Ammon's horn (tissue), 1 donor: ENCODE data around the gene KICS2.
"Not testable (repeated sequence)": the region's sequence is repeated elsewhere in the genome, so short reads cannot be mapped to it uniquely, and the experiment has no call there.

Source experiments
- DNase-seq: peaks from one replicate; pipeline ENCODE4 v3.0.0-alpha.2; 2016; ENCODE audit warnings: low spot score

KICS2 gene

GRCh38 chr12:64222009-64222765 lies at the start of gene KICS2:
Gene KICS2 (minus strand): TSS chr12:64222296. CDS start chr12:64222237, 59 bp downstream.
- peak; percentile 96 for DNase-seq

DNA sequence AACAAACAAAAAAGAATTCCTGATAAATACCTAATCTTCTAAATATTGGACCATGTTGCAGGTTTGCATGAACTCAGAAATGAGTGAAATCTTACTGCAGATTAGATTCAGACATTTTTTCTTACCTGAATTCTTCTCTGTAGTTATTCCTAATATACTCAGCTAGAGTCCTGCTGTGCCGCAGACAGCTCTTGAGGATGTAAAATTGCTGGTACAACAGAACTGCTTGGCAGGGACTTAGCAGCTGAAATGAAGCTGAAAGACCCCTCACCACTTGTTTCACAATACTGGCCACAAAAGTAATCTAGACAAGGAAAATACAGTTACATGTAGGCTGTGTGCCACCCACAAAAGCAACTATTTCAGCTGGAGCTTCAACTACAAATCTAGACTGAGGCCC lies 48.3 kb upstream of the KICS2 start:
- no peak for DNase-seq

- no peak for DNase-seq
These were observed 47.1 kb upstream of the KICS2 start for GRCh38 chr12:64269161-64269560.

- DNase-seq = no peak
These were observed 46.3 kb upstream of the KICS2 start for GRCh38 chr12:64268409-64268808.

DNA sequence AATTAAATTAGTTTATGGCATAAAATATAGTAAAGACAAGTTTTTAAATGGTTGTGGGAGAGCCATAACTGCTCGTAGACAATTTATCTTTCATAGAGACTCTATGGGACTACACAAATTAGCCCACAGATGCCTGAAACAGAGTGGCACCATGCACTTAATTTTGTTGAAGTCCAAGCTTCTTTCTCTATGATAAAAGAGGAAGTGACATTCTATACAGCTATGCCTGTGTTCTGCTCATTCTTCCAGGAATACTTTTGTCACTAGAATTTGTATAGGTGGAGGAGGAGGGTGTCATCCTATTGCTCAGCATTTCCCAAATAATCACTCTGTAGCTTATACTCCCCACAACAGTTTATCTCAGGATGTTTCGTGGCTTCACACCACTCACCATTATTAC lies 43.7 kb upstream of the KICS2 start:
- DNase-seq = no peak

- no peak for DNase-seq
These were observed 39.7 kb upstream of the KICS2 start for GRCh38 chr12:64261813-64262212.

DNA sequence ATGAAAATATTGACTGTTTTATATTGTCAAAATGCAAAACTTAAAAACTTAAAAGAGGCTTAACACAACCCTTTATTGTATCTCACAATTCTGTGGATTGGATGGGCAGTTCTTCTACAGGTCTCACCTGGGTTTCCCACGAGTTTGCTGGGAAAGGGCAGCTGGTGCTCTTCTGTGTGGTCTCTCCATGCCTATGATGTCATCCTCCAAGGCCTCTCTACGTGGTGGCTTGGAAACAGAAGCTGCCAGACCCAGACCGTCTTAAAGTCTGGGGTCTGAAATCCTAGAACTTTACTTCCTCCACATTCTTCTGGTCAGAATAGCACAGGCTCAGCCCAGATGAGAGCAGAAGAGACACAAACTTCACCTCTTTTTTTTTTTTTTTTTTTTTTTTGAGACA lies 36.5 kb upstream of the KICS2 start:
- DNase-seq = no peak

GRCh38 chr12:64256166-64256800 lies 34.2 kb upstream of the KICS2 start:
- DNase-seq = peak; percentile 85

DNA sequence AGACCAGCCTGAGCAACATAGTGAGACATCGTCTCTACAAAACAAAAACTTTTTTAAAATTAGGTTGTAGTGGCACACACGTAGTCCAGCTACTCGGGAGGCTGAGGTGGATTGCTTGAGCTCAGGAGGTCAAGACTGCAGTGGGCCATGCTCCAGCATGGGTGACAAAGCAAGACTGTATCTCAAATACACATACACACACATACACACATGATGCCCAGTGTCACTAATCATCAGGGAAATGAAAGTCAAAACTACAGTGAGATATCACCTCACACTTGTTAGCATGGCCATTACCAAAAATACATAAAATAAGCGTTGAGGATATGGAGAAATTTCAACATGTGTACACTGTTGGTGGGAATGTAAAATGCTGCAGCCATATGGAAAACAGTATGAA lies 33.2 kb upstream of the KICS2 start:
- DNase-seq = no peak

GRCh38 chr12:64253356-64253755 lies 31.3 kb upstream of the KICS2 start:
- DNase-seq = no peak

- DNase-seq = no peak
These were observed 30.6 kb upstream of the KICS2 start for GRCh38 chr12:64252681-64253080.

GRCh38 chr12:64243809-64244208 lies 21.7 kb upstream of the KICS2 start:
- DNase-seq = no peak

- DNase-seq = no peak
These were observed 18.7 kb upstream of the KICS2 start for GRCh38 chr12:64240781-64241180.

- no peak for DNase-seq
These were observed 15.3 kb upstream of the KICS2 start for GRCh38 chr12:64237382-64237781.

- no peak for DNase-seq
These were observed 14.5 kb upstream of the KICS2 start for GRCh38 chr12:64236549-64236948.

DNA sequence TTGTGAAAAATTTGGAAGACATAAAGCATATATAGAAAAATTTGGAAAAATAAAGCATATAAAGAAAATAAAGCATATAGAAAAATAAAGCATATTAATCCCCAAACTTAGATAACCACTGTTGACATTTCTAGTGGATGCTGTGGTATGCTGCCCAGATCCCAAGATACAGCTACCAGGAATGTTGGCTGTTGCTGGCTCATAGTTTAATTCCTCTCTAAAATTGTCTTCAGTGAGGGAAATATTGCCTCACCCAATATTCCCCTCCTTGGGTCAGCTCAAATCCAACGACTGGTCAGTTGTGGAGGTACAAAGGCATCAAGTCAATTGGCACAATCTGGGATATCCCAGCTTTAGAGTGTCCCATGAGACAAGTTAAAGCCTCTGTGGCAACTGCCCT lies 10.1 kb upstream of the KICS2 start:
- no peak for DNase-seq

- peak; percentile 83 for DNase-seq
These were observed 7.7 kb upstream of the KICS2 start for GRCh38 chr12:64229796-64230195.

DNA sequence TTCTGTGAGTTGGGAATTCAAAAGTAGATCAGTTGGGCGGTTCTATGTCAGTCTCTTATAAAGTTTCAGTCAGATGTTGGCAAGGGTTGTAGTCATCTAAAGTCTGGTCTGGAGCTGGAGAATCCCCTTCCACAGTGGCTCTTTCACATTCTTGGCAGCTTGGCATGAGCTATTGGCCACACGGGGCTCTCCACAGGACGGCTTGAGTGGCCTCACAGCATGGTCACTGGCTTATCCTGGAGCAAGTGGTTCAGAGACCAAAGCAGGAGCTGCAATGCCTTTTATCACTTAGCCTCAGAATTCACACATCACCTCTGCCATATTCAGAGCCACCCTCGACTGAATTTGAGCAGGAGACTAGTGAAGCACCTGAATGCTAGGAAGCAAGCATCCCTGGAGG lies 7.1 kb upstream of the KICS2 start:
- no peak for DNase-seq

- no peak for DNase-seq
These were observed 3.5 kb upstream of the KICS2 start for GRCh38 chr12:64225626-64226025.

GRCh38 chr12:64221651-64222008 lies 466 bp downstream of the KICS2 start:
- DNase-seq = peak; percentile 90

GRCh38 chr12:64220046-64220445 lies 2.0 kb downstream of the KICS2 start:
- DNase-seq = no peak

GRCh38 chr12:64219145-64219544 lies 3.0 kb downstream of the KICS2 start:
- DNase-seq = no peak

DNA sequence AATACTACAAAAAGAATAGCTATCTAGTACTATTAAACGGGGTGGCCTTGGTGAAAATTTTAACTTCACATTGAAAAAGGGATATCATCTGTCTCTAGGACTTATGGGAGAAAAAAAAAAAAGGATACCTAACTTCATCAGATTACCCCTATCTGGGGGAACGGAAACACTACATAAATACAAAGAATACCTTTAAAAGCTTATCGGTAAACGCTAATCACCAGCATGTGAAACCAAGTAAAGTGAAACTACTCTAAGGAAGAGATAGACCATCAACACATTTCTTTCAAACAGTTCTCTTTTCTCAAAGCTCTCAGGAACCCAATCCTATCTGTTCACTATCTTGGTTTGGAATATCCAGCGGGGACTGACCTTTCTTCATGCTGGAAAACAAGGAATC lies 3.5 kb downstream of the KICS2 start:
- DNase-seq = no peak

- DNase-seq = not testable (repeated sequence)
These were observed 4.5 kb downstream of the KICS2 start for GRCh38 chr12:64217643-64218042.
